Measurements from ENCODE around the gene MAN1C1. TPM values are rescaled to one million over a fixed set of nuclear protein-coding genes. Genes with fewer than 3 reads are reported as not detected.
A peak's percentile ranks its signal among the peaks of the same experiment; 100 is the strongest.

The MAN1C1 gene
- total RNA-seq, 6 experiments from 2014 or later, result 10.7 to 38.8 (median 21.0) TPM

DNA sequence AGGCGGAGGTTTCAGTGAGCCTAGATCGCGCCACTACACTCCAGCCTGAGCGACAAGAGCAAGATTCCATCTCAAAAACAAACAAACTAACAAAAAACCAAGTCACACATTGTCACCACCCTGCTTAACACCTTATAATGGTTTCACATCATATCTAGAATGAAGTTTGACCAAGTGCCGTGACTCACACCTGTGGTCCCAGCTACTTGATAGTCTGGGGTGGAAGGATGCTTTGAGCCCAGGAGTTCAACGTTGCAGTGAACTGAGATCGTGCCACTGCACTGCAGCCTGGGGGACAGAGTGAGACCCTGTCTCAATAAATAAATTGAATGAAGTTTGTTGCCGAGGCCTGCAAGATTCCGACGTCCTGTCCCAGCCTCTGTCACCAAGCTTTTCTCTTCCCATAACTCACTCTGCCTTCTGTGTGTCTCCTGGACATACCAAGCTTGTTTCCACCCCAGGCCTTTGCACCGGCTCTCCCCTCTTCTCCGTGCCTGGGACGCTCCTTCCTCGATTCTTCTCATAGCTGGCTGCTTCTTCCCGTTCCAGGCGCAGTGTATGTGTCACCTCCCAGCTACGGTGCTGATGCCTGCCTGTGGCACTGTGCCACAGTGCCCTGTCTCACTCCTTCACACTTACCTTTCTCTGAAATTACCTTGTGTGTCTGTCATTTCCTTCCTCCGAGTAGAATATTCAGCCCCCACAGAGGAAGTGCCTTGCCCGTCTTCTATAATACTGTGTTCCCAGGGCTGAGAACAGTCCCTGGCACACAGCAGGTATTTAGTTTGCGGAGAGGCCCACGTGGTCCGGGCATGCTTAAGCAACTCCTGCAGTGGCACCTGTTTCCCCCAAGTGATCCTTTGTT, 179.6 kb downstream of the MAN1C1 start:
- Histone ChIP-seq H3K36me3 (no peaks in the 10 kb centered on the region), H3K27me3 (no peaks in the 10 kb centered on the region), H3K9me3 (no peaks in the 10 kb centered on the region), H3K27ac (peak overlapping the region in 1 of 3 donors; percentile 54), H3K4me1 (peaks cover 0 to 10% (median 0%) of the 10 kb centered on the region in 4 donors), H3K4me3 (no peak overlapping the region)
- DNase-seq (peak in 1 of 3 donors; percentile 61), ATAC-seq (peak; percentile 53 to 72 (median 70))
- intact Hi-C loops (cut with DNase I), result loop anchor here (10.0 kb wide), 1 partner anchor 181 kb away; the partner anchor contains the start of gene MAN1C1 (in 2 of the 2)
- WGBS (ENCODE audit: insufficient coverage, low coverage, low lambda C conversion rate, missing lambda C conversion rate), result 60% methylated on average over 17 of the region's 22 CpGs
- TF ChIP-seq, protein P1, sequence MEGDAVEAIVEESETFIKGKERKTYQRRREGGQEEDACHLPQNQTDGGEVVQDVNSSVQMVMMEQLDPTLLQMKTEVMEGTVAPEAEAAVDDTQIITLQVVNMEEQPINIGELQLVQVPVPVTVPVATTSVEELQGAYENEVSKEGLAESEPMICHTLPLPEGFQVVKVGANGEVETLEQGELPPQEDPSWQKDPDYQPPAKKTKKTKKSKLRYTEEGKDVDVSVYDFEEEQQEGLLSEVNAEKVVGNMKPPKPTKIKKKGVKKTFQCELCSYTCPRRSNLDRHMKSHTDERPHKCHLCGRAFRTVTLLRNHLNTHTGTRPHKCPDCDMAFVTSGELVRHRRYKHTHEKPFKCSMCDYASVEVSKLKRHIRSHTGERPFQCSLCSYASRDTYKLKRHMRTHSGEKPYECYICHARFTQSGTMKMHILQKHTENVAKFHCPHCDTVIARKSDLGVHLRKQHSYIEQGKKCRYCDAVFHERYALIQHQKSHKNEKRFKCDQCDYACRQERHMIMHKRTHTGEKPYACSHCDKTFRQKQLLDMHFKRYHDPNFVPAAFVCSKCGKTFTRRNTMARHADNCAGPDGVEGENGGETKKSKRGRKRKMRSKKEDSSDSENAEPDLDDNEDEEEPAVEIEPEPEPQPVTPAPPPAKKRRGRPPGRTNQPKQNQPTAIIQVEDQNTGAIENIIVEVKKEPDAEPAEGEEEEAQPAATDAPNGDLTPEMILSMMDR (IDR thresholded peaks at IDR 0.05), result no peak
- TF ChIP-seq POLR2A (IDR thresholded peaks at IDR 0.05), result no peak

- no peak for TF ChIP-seq POLR2A (IDR thresholded peaks at IDR 0.05)
- TF ChIP-seq, protein P1 (IDR thresholded peaks at IDR 0.05), result peak; percentile 67 to 86 (median 83)
- under 1% methylated on average over 17 of the region's 19 CpGs for WGBS (ENCODE audit: insufficient coverage, low coverage, low lambda C conversion rate, missing lambda C conversion rate)
- ATAC-seq (peak; percentile 68 to 81 (median 74)), DNase-seq (peak; percentile 86 to 87 (median 86))
- H3K9me3 ChIP-seq, result no peaks in the 10 kb centered on the region
- H3K27ac ChIP-seq, result peak overlapping the region in 1 of 3 donors; percentile 54
- no peaks in the 10 kb centered on the region for H3K27me3 ChIP-seq
- H3K4me3 ChIP-seq, result no peak overlapping the region
- peaks cover 0 to 10% (median 0%) of the 10 kb centered on the region in 4 donors for H3K4me1 ChIP-seq
- intact Hi-C loops (cut with DNase I), result loop anchor here (10.0 kb wide), 1 partner anchor 182 kb away; the partner anchor contains the start of gene MAN1C1 (in 2 of the 2)
- no peaks in the 10 kb centered on the region for H3K36me3 ChIP-seq
Observed at GRCh38 chr1:25796811-25797458, 180.3 kb downstream of the MAN1C1 start.

GRCh38 chr1:25797939-25798338, 181.3 kb downstream of the MAN1C1 start:
- DNase-seq (no peak), ATAC-seq (peak; percentile 17 to 35 (median 32))
- Histone ChIP-seq H3K4me3 (no peak overlapping the region), H3K36me3 (no peaks in the 10 kb centered on the region), H3K4me1 (peaks cover 0 to 10% (median 0%) of the 10 kb centered on the region in 4 donors), H3K27me3 (no peaks in the 10 kb centered on the region), H3K9me3 (no peaks in the 10 kb centered on the region), H3K27ac (no peak overlapping the region)
- intact Hi-C loops (cut with DNase I), result loop anchor here (10.0 kb wide), 1 partner anchor 183 kb away; the partner anchor contains the start of gene MAN1C1 (in 2 of the 2)
- no peak for TF ChIP-seq POLR2A (IDR thresholded peaks at IDR 0.05)
- TF ChIP-seq, protein P1 (IDR thresholded peaks at IDR 0.05), result peak; percentile 31 to 48 (median 40)
- no CpG with 5 or more reads among the region's 8 CpGs for WGBS (ENCODE audit: insufficient coverage, low coverage, low lambda C conversion rate, missing lambda C conversion rate)

DNA sequence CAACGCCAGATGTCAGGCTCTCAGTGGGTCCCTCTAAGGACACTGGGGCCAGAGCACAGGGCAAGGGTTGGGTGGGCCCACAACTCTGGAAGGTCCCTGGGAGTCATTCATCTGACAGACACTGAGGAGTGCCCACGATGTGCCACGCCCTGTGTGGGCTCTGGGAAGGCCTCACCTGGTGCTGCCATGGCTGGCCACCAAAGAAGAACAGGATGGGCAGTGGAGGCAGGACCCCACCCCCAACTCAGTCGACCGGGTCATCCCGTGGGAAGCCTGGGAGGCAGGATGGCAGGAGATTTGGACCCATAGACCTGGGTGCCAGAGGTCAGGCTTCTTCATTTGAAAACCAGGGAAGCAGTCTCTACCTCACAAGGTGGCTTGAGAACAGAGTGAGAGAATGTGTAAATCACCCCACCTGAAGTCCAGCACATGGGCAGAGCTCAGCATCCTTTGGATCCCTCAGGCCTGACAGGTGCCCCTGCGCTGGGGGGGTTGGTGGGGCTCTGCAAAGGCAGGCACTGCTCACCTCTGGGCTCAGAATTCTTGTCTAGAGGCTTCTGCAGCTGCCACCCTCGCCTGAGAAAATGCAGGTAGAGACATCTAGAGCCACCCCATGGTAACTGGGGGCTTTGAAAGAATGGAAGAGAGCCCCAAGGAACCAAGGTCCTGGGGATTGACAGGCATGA, 182.2 kb downstream of the MAN1C1 start:
- intact Hi-C loops (cut with DNase I), result loop anchor here (10.0 kb wide), 1 partner anchor 184 kb away; the partner anchor contains the start of gene MAN1C1 (in 2 of the 2)
- no peak overlapping the region for H3K27ac ChIP-seq
- H3K4me1 ChIP-seq, result peaks cover 0 to 10% (median 0%) of the 10 kb centered on the region in 4 donors
- no peaks in the 10 kb centered on the region for H3K36me3 ChIP-seq
- no peaks in the 10 kb centered on the region for H3K9me3 ChIP-seq
- no peak for ATAC-seq
- WGBS (ENCODE audit: insufficient coverage, low coverage, low lambda C conversion rate, missing lambda C conversion rate), result 54% methylated on average over 5 of the region's 8 CpGs
- no peaks in the 10 kb centered on the region for H3K27me3 ChIP-seq
- TF ChIP-seq POLR2A (IDR thresholded peaks at IDR 0.05), result no peak
- TF ChIP-seq, protein P1 (IDR thresholded peaks at IDR 0.05), result no peak
- no peak for DNase-seq
- H3K4me3 ChIP-seq, result no peak overlapping the region
